Gastrocnemius medialis (tissue), 4 donors: ENCODE data around the gene FHOD3. TPM values are rescaled to one million over a fixed set of nuclear protein-coding genes. Genes with fewer than 3 reads are reported as not detected.

Experiments
- ATAC-seq, 2 donors: fragments of 150-250 bp; one replicate each; pipeline ENCODE4 v1.9.1; 2016
- DNase-seq, 2 donors: peaks; one replicate each; pipeline ENCODE4 v3.0.0-alpha.2; 2019
- H3K27ac ChIP-seq, 4 donors: fragments of 200-600 bp; sonication (generic); 1 replicate in 1 of 4; 2 replicates in 3 of 4; pipeline ENCODE4 v1.5.1; 2016 to 2018; ENCODE audit warnings: mild to moderate bottlenecking in 2 of 4, moderate library complexity in 1 of 4
- H3K27me3 ChIP-seq, 3 donors: fragments of 200-600 bp; sonication (generic) in 2 of 3; 1 replicate in 1 of 3; 2 replicates in 2 of 3; pipeline versions ENCODE4 v1.5.1 to v1.6.0; 2016 to 2019; ENCODE audit warnings: mild to moderate bottlenecking in 1 of 3, moderate library complexity in 1 of 3
- H3K36me3 ChIP-seq, 2 donors: fragments of 200-600 bp; sonication (generic) in 1 of 2; one replicate each; pipeline ENCODE4 v1.5.1; 2017 to 2018
- H3K4me1 ChIP-seq, 2 donors: fragments of 200-600 bp; sonication (generic) in 1 of 2; one replicate each; pipeline ENCODE4 v1.5.1; 2016 to 2017; ENCODE audit warnings: mild to moderate bottlenecking in 2 of 2
- H3K4me3 ChIP-seq, 4 donors: fragments of 200-600 bp; sonication (generic) in 3 of 4; 1 replicate in 1 of 4; 2 replicates in 3 of 4; pipeline ENCODE4 v1.5.1; 2016 to 2019; ENCODE audit warnings: mild to moderate bottlenecking in 2 of 4
- H3K9me3 ChIP-seq, 3 donors: fragments of 200-600 bp; sonication (generic) in 2 of 3; 1 replicate in 1 of 3; 2 replicates in 2 of 3; pipeline ENCODE4 v1.5.1; 2016 to 2019
- CTCF ChIP-seq, 5 experiments: fragments of 450-650 bp in 3 of 5; fragments of 200-600 bp in 2 of 5; sonication (generic) in 2 of 5; IDR thresholded peaks in 4 of 5; conservative IDR thresholded peaks in 1 of 5; 1 replicate in 4 of 5; 2 replicates in 1 of 5; pipeline ENCODE4 v1.5.1; 2016 to 2019; ENCODE audit warnings: antibody characterized with exemption in 5 of 5, mild to moderate bottlenecking in 3 of 5, moderate library complexity in 3 of 5
- POLR2A ChIP-seq, 2 donors: fragments of 450-650 bp; IDR thresholded peaks; one replicate each; pipeline ENCODE4 v1.6.1; 2017; ENCODE audit warnings: antibody characterized with exemption in 2 of 2, mild to moderate bottlenecking in 2 of 2, moderate library complexity in 2 of 2
- in situ Hi-C, 4 donors: fragments of 200-750 bp; cut with MboI; loops; one replicate each; pipeline versions ENCODE4 v1.15.0 to v1.8.0; 2017; ENCODE audit warnings: low sequenced_read_pairs in 4 of 4
- intact Hi-C: fragments of 100-400 bp; cut with DNase I; formaldehyde crosslinking; loops from one replicate; pipeline ENCODE4 v1.15.1; 2023; ENCODE audit warnings: low total_unique reads
- total RNA-seq, 4 donors: library from RNA; depleted of rRNA; stranded (reverse); fragments of >200 nt; gene quantifications; one replicate each; pipeline versions ENCODE4 v1.1.0 to v1.2.3, GENCODE V29; 2016

FHOD3 gene
- total RNA-seq, 4 donors from 2014 or later = 10.0 to 32.5 (median 17.0) TPM

DNA sequence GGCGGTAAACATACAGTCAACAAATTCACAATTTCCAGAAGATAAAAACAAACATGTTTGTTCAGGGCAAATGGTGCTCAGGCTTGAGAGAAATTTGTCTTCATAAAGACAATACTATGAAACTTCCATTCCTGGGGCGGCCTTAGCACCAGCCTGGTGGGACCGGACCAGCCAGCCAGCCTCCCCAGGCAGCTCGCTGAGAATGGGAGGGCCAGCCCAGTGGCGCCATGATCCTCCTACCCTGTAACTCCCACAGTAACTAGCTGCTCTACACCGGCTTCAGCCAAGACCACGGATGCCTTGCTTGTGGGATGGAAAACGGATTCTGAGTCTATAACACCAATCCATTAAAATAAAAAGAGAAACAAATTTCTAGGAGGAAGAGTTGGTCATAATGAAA is 24.2 kb upstream of the FHOD3 start:
- no peak overlapping the region for H3K27ac ChIP-seq
- ATAC-seq (no peak), DNase-seq (no peak)
- TF ChIP-seq CTCF (IDR thresholded peaks at IDR 0.05 in 4 of 5, conservative IDR thresholded peaks at IDR 0.05 in 1 of 5) (no peak), POLR2A (IDR thresholded peaks at IDR 0.05) (no peak)
- in situ Hi-C loops = no loop called here
- H3K4me3 ChIP-seq = no peak overlapping the region
- intact Hi-C loops = no loop called here
- H3K27me3 ChIP-seq = no peaks in the 10 kb centered on the region
- H3K36me3 ChIP-seq = no peaks in the 10 kb centered on the region
- H3K4me1 ChIP-seq = no peaks in the 10 kb centered on the region
- H3K9me3 ChIP-seq = no peaks in the 10 kb centered on the region

DNA sequence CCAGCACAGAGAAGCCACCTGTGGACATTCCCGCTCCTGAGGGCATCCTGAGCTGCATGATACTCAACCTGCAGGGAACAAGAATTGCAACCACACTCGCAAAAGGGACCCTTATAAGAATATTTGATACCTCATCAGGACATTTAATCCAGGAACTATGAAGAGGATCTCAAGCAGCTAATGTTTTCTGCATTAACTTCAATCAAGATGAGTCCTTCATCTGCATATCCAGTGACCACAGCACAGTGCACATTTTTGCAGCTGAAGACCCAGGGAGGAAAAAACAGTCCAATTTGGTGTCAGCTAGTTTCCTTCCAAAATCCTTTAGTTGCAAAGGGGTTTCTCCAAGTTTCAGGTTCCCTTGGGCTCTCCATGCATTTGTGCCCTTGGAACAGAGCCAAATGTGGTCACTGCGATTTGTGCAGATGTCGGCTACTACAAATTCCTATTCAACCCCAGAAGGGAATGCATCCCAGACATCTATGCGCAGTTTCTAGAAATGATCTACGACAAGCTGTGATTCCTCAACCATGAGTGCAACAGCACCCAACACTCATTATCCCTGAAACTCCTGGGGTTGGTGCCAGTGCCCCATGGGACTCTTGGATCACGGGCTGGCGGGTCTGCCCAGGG is 23.3 kb upstream of the FHOD3 start:
- DNase-seq (no peak), ATAC-seq (no peak)
- H3K9me3 ChIP-seq = no peaks in the 10 kb centered on the region
- intact Hi-C loops (no loop called here), in situ Hi-C loops (no loop called here)
- no peaks in the 10 kb centered on the region for H3K27me3 ChIP-seq
- H3K27ac ChIP-seq = no peak overlapping the region
- TF ChIP-seq POLR2A (IDR thresholded peaks at IDR 0.05) (no peak), CTCF (IDR thresholded peaks at IDR 0.05 in 4 of 5, conservative IDR thresholded peaks at IDR 0.05 in 1 of 5) (no peak)
- H3K4me3 ChIP-seq = no peak overlapping the region
- H3K4me1 ChIP-seq = no peaks in the 10 kb centered on the region
- no peaks in the 10 kb centered on the region for H3K36me3 ChIP-seq

- in situ Hi-C loops = loop anchor here in 2 of 4 donors (25.0 kb wide), 2 partner anchors 287 to 513 kb away; no protein-coding TSS in a partner anchor
- Histone ChIP-seq H3K9me3 (no peaks in the 10 kb centered on the region), H3K36me3 (no peaks in the 10 kb centered on the region), H3K4me3 (no peak overlapping the region), H3K27ac (no peak overlapping the region), H3K4me1 (no peaks in the 10 kb centered on the region), H3K27me3 (no peaks in the 10 kb centered on the region)
- no peak for ATAC-seq
- DNase-seq = no peak
- intact Hi-C loops = no loop called here
- TF ChIP-seq CTCF (IDR thresholded peaks at IDR 0.05 in 4 of 5, conservative IDR thresholded peaks at IDR 0.05 in 1 of 5) (no peak), POLR2A (IDR thresholded peaks at IDR 0.05) (no peak)
These were observed 22.0 kb upstream of the FHOD3 start for GRCh38 chr18:36275561-36275960.

DNA sequence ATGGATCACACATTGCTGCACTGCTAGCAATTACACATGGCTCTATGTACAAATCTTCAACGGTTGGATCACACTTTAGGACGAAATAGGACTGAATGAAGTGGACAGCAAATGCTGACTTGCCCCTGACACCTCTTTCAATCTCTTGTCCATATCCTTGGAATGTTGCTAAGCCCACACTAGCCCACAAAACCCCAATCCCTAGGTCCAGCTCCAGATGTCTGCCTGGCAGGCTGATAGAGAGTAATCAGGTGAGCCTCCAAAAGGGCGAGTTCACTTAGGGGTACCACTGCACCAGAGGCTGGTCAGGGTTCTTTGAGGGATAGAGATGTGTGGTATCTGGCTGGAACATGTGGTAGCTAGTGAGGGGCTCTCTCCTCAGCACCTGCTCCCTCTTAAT is 18.5 kb upstream of the FHOD3 start:
- H3K27ac ChIP-seq = no peak overlapping the region
- TF ChIP-seq CTCF (IDR thresholded peaks at IDR 0.05 in 4 of 5, conservative IDR thresholded peaks at IDR 0.05 in 1 of 5) = no peak
- no peak for TF ChIP-seq POLR2A (IDR thresholded peaks at IDR 0.05)
- H3K9me3 ChIP-seq = no peaks in the 10 kb centered on the region
- no peaks in the 10 kb centered on the region for H3K36me3 ChIP-seq
- DNase-seq (no peak), ATAC-seq (no peak)
- H3K4me3 ChIP-seq = no peak overlapping the region
- H3K4me1 ChIP-seq = no peaks in the 10 kb centered on the region
- in situ Hi-C loops = loop anchor here in 2 of 4 donors (25.0 kb wide), 2 partner anchors 283 to 517 kb away; no protein-coding TSS in a partner anchor
- H3K27me3 ChIP-seq = no peaks in the 10 kb centered on the region
- intact Hi-C loops = no loop called here
